GM23338 (cell line): Measurements from ENCODE around the gene TPD52L3. TPM values are rescaled to one million over a fixed set of nuclear protein-coding genes. Genes with fewer than 3 reads are reported as not detected.

Source experiments
- ATAC-seq: fragments of 200-7000 bp; cut with Tn5 transposase; 3 replicates; pipeline ENCODE4 v1.9.1; 2020
- DNase-seq: peaks from one replicate; pipeline ENCODE4 v3.0.0-alpha.2; 2015; ENCODE audit warnings: low spot score
- H2AFZ ChIP-seq: fragments of 200-600 bp; sonication (generic); 2 replicates; pipeline ENCODE4 v1.8.0; 2016; ENCODE audit warnings: antibody characterized with exemption, mild to moderate bottlenecking, moderate library complexity
- H3F3A ChIP-seq: fragments of 200-600 bp; sonication (generic); replicated peaks from 2 replicates; pipeline ENCODE4 v1.8.0; 2017; ENCODE audit warnings: antibody characterized with exemption, mixed run types, low read depth
- H3K27ac ChIP-seq: fragments of 200-600 bp; sonication (generic); 2 replicates; pipeline ENCODE4 v1.6.1; 2016; ENCODE audit warnings: low read depth
- H3K27me3 ChIP-seq: fragments of 200-600 bp; sonication (generic); 2 replicates; pipeline ENCODE4 v1.8.0; 2016; ENCODE audit warnings: mild to moderate bottlenecking, mixed run types, moderate library complexity; ENCODE audit not compliant: insufficient read depth
- H3K36me3 ChIP-seq: fragments of 200-600 bp; sonication (generic); 2 replicates; pipeline ENCODE4 v1.8.0; 2016; ENCODE audit warnings: mild to moderate bottlenecking; ENCODE audit not compliant: insufficient read depth
- H3K4me1 ChIP-seq: fragments of 200-600 bp; sonication (generic); 2 replicates; pipeline ENCODE4 v1.8.0; 2016; ENCODE audit warnings: mild to moderate bottlenecking, moderate library complexity; ENCODE audit not compliant: insufficient read depth
- H3K4me2 ChIP-seq: fragments of 200-600 bp; sonication (generic); 2 replicates; pipeline ENCODE4 v1.7.1; 2017; ENCODE audit warnings: mixed run types
- H3K4me3 ChIP-seq: fragments of 200-600 bp; sonication (generic); 2 replicates; pipeline ENCODE4 v1.6.1; 2016; ENCODE audit warnings: mixed run types
- H3K79me2 ChIP-seq: fragments of 200-600 bp; sonication (generic); replicated peaks from 2 replicates; pipeline ENCODE4 v1.8.0; 2017; ENCODE audit warnings: mild to moderate bottlenecking; ENCODE audit not compliant: insufficient read depth
- H3K9me2 ChIP-seq: fragments of 200-600 bp; sonication (generic); 2 replicates; pipeline ENCODE4 v1.8.0; 2017; ENCODE audit not compliant: insufficient read depth
- H4K20me1 ChIP-seq: fragments of 200-600 bp; sonication (generic); replicated peaks from 2 replicates; pipeline ENCODE4 v1.8.0; 2017; ENCODE audit warnings: mild to moderate bottlenecking; ENCODE audit not compliant: insufficient read depth
- H3K27ac Mint-ChIP-seq: 2 replicates; pipeline ENCODE4 v1.8.0; 2020; ENCODE audit warnings: inconsistent platforms, mild to moderate bottlenecking, moderate library complexity, mixed read lengths
- H3K27me3 Mint-ChIP-seq: 3 replicates; pipeline ENCODE4 v1.8.0; 2022; ENCODE audit warnings: low read depth, mild to moderate bottlenecking, moderate library complexity, mixed read lengths, inconsistent platforms; ENCODE audit not compliant: insufficient read depth, poor library complexity
- H3K36me3 Mint-ChIP-seq: 3 replicates; pipeline ENCODE4 v1.8.0; 2021; ENCODE audit warnings: low read depth, mild to moderate bottlenecking, inconsistent platforms, moderate library complexity, mixed read lengths
- H3K4me1 Mint-ChIP-seq: 3 replicates; pipeline ENCODE4 v1.8.0; 2020; ENCODE audit warnings: mild to moderate bottlenecking, inconsistent platforms, mixed read lengths
- H3K4me3 Mint-ChIP-seq: 3 replicates; pipeline ENCODE4 v1.8.0; 2021; ENCODE audit warnings: moderate library complexity, mild to moderate bottlenecking, inconsistent platforms, mixed read lengths
- H3K9me3 Mint-ChIP-seq: 3 replicates; pipeline ENCODE4 v1.8.0; 2020; ENCODE audit warnings: moderate library complexity, mild to moderate bottlenecking, inconsistent platforms, mixed read lengths
- CREB1 ChIP-seq: fragments of 250-450 bp; sonication (Bioruptor Pico); IDR thresholded peaks from 2 replicates; pipeline ENCODE4 v1.5.0; 2020; ENCODE audit warnings: low read depth, mild to moderate bottlenecking, moderate library complexity
- EZH2 ChIP-seq: fragments of 200-600 bp; sonication (generic); IDR thresholded peaks from one replicate; pipeline ENCODE4 v1.8.0; 2017; ENCODE audit warnings: antibody characterized with exemption, mild to moderate bottlenecking, low read depth; ENCODE audit not compliant: unreplicated experiment
- EZH2phosphoT487 ChIP-seq: fragments of 200-600 bp; sonication (generic); IDR thresholded peaks from one replicate; pipeline ENCODE4 v1.8.1; 2018; ENCODE audit warnings: antibody characterized with exemption; ENCODE audit not compliant: unreplicated experiment
- JUNB ChIP-seq: IDR thresholded peaks from one replicate; pipeline ENCODE4 v1.6.1; 2016; ENCODE audit warnings: antibody characterized with exemption; ENCODE audit not compliant: unreplicated experiment
- NANOG ChIP-seq: IDR thresholded peaks from 2 replicates; pipeline ENCODE4 v1.6.1; 2016; ENCODE audit warnings: antibody characterized with exemption, borderline replicate concordance
- POLR2AphosphoS5 ChIP-seq: IDR thresholded peaks from 2 replicates; pipeline ENCODE4 v1.6.1; 2016; ENCODE audit warnings: antibody characterized with exemption, low read depth
- STAT1 ChIP-seq: IDR thresholded peaks from one replicate; pipeline ENCODE4 v1.6.1; 2016; ENCODE audit warnings: antibody characterized with exemption; ENCODE audit not compliant: unreplicated experiment
- ZNF114 ChIP-seq: fragments of 250-450 bp; sonication (Bioruptor Pico); IDR thresholded peaks from 2 replicates; pipeline ENCODE4 v1.5.0; 2020; ENCODE audit warnings: mild to moderate bottlenecking, moderate library complexity
- ZNF331 ChIP-seq: fragments of 250-450 bp; sonication (Bioruptor Pico); IDR thresholded peaks from 2 replicates; pipeline ENCODE4 v1.5.0; 2020; ENCODE audit warnings: low read depth, mild to moderate bottlenecking, moderate library complexity
- polyA plus RNA-seq: library from polyadenylated mRNA; unstranded; fragments of >200 nt; fragmentation: Nextera tagmentation; extraction: Ambion mirVana; gene quantifications from 2 replicates; pipeline ENCODE4 v1.2.1, GENCODE V29; 2016
- total RNA-seq: library from RNA; depleted of rRNA; stranded (reverse); fragments of >200 nt; shearing (Covaris generic); gene quantifications from 2 replicates; pipeline ENCODE4 v1.2.3, GENCODE V29; 2014
- TF ChIP-seq, protein P1 (sequence below): IDR thresholded peaks from one replicate; pipeline ENCODE4 v1.6.1; 2018; ENCODE audit warnings: antibody characterized with exemption; ENCODE audit not compliant: unreplicated experiment
- TF ChIP-seq, protein P2 (sequence below): IDR thresholded peaks from 2 replicates; pipeline ENCODE4 v1.6.1; 2016; ENCODE audit warnings: antibody characterized with exemption
- TF ChIP-seq, protein P3 (sequence below): fragments of 250-450 bp; sonication (Bioruptor Pico); IDR thresholded peaks from 2 replicates; pipeline ENCODE4 v1.5.0; 2020; ENCODE audit warnings: mild to moderate bottlenecking, moderate library complexity
- TF ChIP-seq, protein P4 (sequence below), 2 experiments: fragments of 200-600 bp in 1 of 2; sonication (generic) in 1 of 2; conservative IDR thresholded peaks; 2 replicates each; pipeline versions ENCODE4 v1.5.1 to v1.6.1; 2016 to 2017; ENCODE audit warnings: antibody characterized with exemption in 2 of 2, low read depth in 2 of 2, mild to moderate bottlenecking in 2 of 2, moderate library complexity in 1 of 2

The TPD52L3 gene
- total and polyA plus RNA-seq, 2 experiments from 2014 or later, result not detected

DNA sequence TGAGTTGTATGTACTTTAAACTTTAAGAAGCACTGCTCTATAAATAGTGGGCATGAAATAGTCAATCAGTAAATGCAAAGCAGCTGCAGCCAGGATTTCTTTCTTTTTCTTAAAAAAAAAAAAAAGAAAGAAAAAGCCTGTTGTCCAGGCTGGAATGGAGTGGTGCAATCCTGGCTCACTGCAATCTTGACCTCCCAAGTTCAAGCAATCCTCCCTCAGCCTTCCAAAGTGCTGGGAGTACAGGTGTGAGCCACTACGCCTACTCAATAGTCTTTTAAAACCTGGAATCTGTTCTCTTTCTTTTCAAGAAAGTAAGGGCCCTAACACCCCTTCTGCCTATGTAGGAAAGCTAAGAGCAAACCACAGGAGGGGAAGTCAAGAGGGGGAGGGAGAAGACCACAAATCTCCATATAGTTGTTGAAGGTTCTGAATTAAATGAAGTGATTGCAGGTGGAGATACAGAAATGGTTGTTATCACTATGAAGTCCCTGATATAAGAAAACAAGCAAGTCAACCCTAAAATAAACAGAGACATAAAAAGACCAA lies 20.6 kb upstream of the TPD52L3 start:
- Histone ChIP-seq H3K79me2 (no peaks in the 10 kb centered on the region), H3K4me1 (no peaks in the 10 kb centered on the region), H3K36me3 (no peaks in the 10 kb centered on the region), H4K20me1 (no peaks in the 10 kb centered on the region), H3K27ac (no peak overlapping the region), H3K27me3 (no peaks in the 10 kb centered on the region), H3K9me2 (no peaks in the 10 kb centered on the region), H3K4me3 (no peak overlapping the region), H3F3A (no peaks in the 10 kb centered on the region), H2AFZ (no peak overlapping the region), H3K4me2 (no peak overlapping the region)
- Mint-ChIP-seq H3K36me3 (no peaks in the 10 kb centered on the region), H3K9me3 (no peaks in the 10 kb centered on the region), H3K4me1 (peaks cover 5% of the 10 kb centered on the region; the same call in 2 of the 3 replicates), H3K27ac (no peak overlapping the region), H3K4me3 (no peak overlapping the region), H3K27me3 (peaks cover 4% of the 10 kb centered on the region)
- TF ChIP-seq JUNB (no peak), NANOG (no peak), STAT1 (no peak), EZH2phosphoT487 (no peak), POLR2AphosphoS5 (no peak), ZNF114 (CRISPR knock-in tag) (no peak), CREB1 (CRISPR knock-in tag) (no peak), EZH2 (no peak), ZNF331 (CRISPR knock-in tag) (no peak)
- TF ChIP-seq, protein P1, sequence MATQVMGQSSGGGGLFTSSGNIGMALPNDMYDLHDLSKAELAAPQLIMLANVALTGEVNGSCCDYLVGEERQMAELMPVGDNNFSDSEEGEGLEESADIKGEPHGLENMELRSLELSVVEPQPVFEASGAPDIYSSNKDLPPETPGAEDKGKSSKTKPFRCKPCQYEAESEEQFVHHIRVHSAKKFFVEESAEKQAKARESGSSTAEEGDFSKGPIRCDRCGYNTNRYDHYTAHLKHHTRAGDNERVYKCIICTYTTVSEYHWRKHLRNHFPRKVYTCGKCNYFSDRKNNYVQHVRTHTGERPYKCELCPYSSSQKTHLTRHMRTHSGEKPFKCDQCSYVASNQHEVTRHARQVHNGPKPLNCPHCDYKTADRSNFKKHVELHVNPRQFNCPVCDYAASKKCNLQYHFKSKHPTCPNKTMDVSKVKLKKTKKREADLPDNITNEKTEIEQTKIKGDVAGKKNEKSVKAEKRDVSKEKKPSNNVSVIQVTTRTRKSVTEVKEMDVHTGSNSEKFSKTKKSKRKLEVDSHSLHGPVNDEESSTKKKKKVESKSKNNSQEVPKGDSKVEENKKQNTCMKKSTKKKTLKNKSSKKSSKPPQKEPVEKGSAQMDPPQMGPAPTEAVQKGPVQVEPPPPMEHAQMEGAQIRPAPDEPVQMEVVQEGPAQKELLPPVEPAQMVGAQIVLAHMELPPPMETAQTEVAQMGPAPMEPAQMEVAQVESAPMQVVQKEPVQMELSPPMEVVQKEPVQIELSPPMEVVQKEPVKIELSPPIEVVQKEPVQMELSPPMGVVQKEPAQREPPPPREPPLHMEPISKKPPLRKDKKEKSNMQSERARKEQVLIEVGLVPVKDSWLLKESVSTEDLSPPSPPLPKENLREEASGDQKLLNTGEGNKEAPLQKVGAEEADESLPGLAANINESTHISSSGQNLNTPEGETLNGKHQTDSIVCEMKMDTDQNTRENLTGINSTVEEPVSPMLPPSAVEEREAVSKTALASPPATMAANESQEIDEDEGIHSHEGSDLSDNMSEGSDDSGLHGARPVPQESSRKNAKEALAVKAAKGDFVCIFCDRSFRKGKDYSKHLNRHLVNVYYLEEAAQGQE, result no peak
- TF ChIP-seq, protein P2, sequence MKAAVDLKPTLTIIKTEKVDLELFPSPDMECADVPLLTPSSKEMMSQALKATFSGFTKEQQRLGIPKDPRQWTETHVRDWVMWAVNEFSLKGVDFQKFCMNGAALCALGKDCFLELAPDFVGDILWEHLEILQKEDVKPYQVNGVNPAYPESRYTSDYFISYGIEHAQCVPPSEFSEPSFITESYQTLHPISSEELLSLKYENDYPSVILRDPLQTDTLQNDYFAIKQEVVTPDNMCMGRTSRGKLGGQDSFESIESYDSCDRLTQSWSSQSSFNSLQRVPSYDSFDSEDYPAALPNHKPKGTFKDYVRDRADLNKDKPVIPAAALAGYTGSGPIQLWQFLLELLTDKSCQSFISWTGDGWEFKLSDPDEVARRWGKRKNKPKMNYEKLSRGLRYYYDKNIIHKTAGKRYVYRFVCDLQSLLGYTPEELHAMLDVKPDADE, result no peak
- TF ChIP-seq, protein P3, sequence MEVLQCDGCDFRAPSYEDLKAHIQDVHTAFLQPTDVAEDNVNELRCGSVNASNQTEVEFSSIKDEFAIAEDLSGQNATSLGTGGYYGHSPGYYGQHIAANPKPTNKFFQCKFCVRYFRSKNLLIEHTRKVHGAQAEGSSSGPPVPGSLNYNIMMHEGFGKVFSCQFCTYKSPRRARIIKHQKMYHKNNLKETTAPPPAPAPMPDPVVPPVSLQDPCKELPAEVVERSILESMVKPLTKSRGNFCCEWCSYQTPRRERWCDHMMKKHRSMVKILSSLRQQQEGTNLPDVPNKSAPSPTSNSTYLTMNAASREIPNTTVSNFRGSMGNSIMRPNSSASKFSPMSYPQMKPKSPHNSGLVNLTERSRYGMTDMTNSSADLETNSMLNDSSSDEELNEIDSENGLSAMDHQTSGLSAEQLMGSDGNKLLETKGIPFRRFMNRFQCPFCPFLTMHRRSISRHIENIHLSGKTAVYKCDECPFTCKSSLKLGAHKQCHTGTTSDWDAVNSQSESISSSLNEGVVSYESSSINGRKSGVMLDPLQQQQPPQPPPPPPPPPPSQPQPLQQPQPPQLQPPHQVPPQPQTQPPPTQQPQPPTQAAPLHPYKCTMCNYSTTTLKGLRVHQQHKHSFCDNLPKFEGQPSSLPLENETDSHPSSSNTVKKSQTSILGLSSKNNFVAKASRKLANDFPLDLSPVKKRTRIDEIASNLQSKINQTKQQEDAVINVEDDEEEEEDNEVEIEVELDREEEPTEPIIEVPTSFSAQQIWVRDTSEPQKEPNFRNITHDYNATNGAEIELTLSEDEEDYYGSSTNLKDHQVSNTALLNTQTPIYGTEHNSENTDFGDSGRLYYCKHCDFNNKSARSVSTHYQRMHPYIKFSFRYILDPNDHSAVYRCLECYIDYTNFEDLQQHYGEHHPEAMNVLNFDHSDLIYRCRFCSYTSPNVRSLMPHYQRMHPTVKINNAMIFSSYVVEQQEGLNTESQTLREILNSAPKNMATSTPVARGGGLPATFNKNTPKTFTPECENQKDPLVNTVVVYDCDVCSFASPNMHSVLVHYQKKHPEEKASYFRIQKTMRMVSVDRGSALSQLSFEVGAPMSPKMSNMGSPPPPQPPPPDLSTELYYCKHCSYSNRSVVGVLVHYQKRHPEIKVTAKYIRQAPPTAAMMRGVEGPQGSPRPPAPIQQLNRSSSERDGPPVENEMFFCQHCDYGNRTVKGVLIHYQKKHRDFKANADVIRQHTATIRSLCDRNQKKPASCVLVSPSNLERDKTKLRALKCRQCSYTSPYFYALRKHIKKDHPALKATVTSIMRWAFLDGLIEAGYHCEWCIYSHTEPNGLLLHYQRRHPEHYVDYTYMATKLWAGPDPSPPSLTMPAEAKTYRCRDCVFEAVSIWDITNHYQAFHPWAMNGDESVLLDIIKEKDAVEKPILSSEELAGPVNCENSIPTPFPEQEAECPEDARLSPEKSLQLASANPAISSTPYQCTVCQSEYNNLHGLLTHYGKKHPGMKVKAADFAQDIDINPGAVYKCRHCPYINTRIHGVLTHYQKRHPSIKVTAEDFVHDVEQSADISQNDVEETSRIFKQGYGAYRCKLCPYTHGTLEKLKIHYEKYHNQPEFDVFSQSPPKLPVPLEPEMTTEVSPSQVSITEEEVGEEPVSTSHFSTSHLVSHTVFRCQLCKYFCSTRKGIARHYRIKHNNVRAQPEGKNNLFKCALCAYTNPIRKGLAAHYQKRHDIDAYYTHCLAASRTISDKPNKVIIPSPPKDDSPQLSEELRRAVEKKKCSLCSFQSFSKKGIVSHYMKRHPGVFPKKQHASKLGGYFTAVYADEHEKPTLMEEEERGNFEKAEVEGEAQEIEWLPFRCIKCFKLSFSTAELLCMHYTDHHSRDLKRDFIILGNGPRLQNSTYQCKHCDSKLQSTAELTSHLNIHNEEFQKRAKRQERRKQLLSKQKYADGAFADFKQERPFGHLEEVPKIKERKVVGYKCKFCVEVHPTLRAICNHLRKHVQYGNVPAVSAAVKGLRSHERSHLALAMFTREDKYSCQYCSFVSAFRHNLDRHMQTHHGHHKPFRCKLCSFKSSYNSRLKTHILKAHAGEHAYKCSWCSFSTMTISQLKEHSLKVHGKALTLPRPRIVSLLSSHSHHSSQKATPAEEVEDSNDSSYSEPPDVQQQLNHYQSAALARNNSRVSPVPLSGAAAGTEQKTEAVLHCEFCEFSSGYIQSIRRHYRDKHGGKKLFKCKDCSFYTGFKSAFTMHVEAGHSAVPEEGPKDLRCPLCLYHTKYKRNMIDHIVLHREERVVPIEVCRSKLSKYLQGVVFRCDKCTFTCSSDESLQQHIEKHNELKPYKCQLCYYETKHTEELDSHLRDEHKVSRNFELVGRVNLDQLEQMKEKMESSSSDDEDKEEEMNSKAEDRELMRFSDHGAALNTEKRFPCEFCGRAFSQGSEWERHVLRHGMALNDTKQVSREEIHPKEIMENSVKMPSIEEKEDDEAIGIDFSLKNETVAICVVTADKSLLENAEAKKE (CRISPR knock-in tag), result no peak
- TF ChIP-seq, protein P4, sequence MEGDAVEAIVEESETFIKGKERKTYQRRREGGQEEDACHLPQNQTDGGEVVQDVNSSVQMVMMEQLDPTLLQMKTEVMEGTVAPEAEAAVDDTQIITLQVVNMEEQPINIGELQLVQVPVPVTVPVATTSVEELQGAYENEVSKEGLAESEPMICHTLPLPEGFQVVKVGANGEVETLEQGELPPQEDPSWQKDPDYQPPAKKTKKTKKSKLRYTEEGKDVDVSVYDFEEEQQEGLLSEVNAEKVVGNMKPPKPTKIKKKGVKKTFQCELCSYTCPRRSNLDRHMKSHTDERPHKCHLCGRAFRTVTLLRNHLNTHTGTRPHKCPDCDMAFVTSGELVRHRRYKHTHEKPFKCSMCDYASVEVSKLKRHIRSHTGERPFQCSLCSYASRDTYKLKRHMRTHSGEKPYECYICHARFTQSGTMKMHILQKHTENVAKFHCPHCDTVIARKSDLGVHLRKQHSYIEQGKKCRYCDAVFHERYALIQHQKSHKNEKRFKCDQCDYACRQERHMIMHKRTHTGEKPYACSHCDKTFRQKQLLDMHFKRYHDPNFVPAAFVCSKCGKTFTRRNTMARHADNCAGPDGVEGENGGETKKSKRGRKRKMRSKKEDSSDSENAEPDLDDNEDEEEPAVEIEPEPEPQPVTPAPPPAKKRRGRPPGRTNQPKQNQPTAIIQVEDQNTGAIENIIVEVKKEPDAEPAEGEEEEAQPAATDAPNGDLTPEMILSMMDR (conservative IDR thresholded peaks at IDR 0.05; ENCODE audit: low read depth in 2 of 2), result no peak
- ATAC-seq (peak; percentile 55; the same call in 2 of the 3 replicates), DNase-seq (peak; percentile 15)
